Activated naive CD8-positive, alpha-beta T cell treated with anti-CD3 and anti-CD28 coated beads, Interleukin-2, amount 10 ng/mL, durations not matched to agents 7 days and 5 days (primary cell): ENCODE results near the gene AGPAT1. TPM values are rescaled to one million over a fixed set of nuclear protein-coding genes. Genes with fewer than 3 reads are reported as not detected.

Experiments used
- microRNA-seq: library from miRNA; unstranded; fragments of <30 nt; microRNA quantifications from one replicate; pipeline ENCODE4 v1.2.0, GENCODE V29; 2022
- total RNA-seq, 2 experiments: library from RNA; stranded (reverse); gene quantifications; one replicate each; pipeline ENCODE4 v1.2.3, GENCODE V29; 2021

Gene AGPAT1
- total RNA-seq, 2 experiments from 2014 or later, result 38.1 to 40.8 TPM

Small RNA genes within 50 kb of the gene (microRNA-seq; reads per million reads assigned to microRNA genes)
- gene MIR6721 (4.2 reads per million), gene MIR6833 (not detected)

Other genes starting within 250 kb of the AGPAT1 start
- 1 to 10 TPM; 2.1 to 2.2 TPM for gene C2, start 248.4 kb downstream of the AGPAT1 start, total RNA-seq
- 1 to 10 TPM; 1.2 to 2.1 TPM for gene CFB, start 230.0 kb downstream of the AGPAT1 start, total RNA-seq
- 10 to 100 TPM; 61.3 to 62.5 TPM for gene NELFE, start 217.1 kb downstream of the AGPAT1 start, total RNA-seq
- gene SKIC2, start 216.9 kb downstream of the AGPAT1 start, total RNA-seq, result 100 to 1,000 TPM; 102 to 112 TPM
- 10 to 100 TPM; 22.4 to 28.6 TPM for gene DXO, start 203.9 kb downstream of the AGPAT1 start, total RNA-seq
- gene C4A, start 194.0 kb downstream of the AGPAT1 start, total RNA-seq, result 1 to 10 TPM; 3.4 to 6.7 TPM
- 1 to 10 TPM; 4.1 to 5.7 TPM for gene C4B, start 161.3 kb downstream of the AGPAT1 start, total RNA-seq
- under 1 TPM; 0.43 to 0.72 TPM for gene CYP21A2, start 137.7 kb downstream of the AGPAT1 start, total RNA-seq
- 1 to 10 TPM; 8.6 to 9.2 TPM for gene TNXB, start 66.7 kb downstream of the AGPAT1 start, total RNA-seq
- 100 to 1,000 TPM; 136 to 147 TPM for gene ATF6B, start 47.8 kb downstream of the AGPAT1 start, total RNA-seq
- gene FKBPL, start 45.8 kb downstream of the AGPAT1 start, total RNA-seq, result 1 to 10 TPM; 5.5 to 6.3 TPM
- 1 to 10 TPM; 1.1 to 1.2 TPM for gene PRRT1, start 24.1 kb downstream of the AGPAT1 start, total RNA-seq
- 10 to 100 TPM; 19.2 to 23.7 TPM for gene PPT2, start 21.9 kb downstream of the AGPAT1 start, total RNA-seq
- gene EGFL8, start 11.5 kb downstream of the AGPAT1 start, total RNA-seq, result 10 to 100 TPM; 19.6 to 22.6 TPM
- gene RNF5, start 2.3 kb upstream of the AGPAT1 start, total RNA-seq, result 10 to 100 TPM; 44.5 to 49.5 TPM
- 10 to 100 TPM; 47.4 to 52.3 TPM for gene AGER, start 8.2 kb upstream of the AGPAT1 start, total RNA-seq
- 100 to 1,000 TPM; 107 to 112 TPM for gene PBX2, start 14.1 kb upstream of the AGPAT1 start, total RNA-seq
- 100 to 1,000 TPM; 251 to 260 TPM for gene GPSM3, start 16.6 kb upstream of the AGPAT1 start, total RNA-seq
- under 1 TPM; 0.67 to 0.79 TPM for gene NOTCH4, start 48.0 kb upstream of the AGPAT1 start, total RNA-seq
- not detected for gene TSBP1, start 195.8 kb upstream of the AGPAT1 start, total RNA-seq
- gene BTNL2, start 231.1 kb upstream of the AGPAT1 start, total RNA-seq, result not detected